ENCODE measurements around the gene CCNK.
A peak's percentile ranks its signal among the peaks of the same experiment; 100 is the strongest.

CCNK gene

GRCh38 chr14:99510556-99511139 lies 29.4 kb downstream of the CCNK start:
- TF ChIP-seq CTCF (IDR thresholded peaks at IDR 0.05; ENCODE audit: low read depth, low read length) = no peak
- no peak overlapping the region for H3K4me3 ChIP-seq (ENCODE audit: low read depth, low read length)
- no peaks in the 10 kb centered on the region for H3K27me3 ChIP-seq
- DNase-seq = no peak
- peaks cover 76% of the 10 kb centered on the region for H3K36me3 ChIP-seq
- H3K9me3 ChIP-seq = no peaks in the 10 kb centered on the region
- H3K4me1 ChIP-seq = no peaks in the 10 kb centered on the region

- no peaks in the 10 kb centered on the region for H3K4me1 ChIP-seq
- no peak for TF ChIP-seq CTCF (IDR thresholded peaks at IDR 0.05; ENCODE audit: low read depth, low read length)
- peak; percentile 47 for DNase-seq
- H3K9me3 ChIP-seq = no peaks in the 10 kb centered on the region
- H3K4me3 ChIP-seq (ENCODE audit: low read depth, low read length) = no peak overlapping the region
- H3K36me3 ChIP-seq = peaks cover 78% of the 10 kb centered on the region
- H3K27me3 ChIP-seq = no peaks in the 10 kb centered on the region
Measured at GRCh38 chr14:99511421-99512109, 30.4 kb downstream of the CCNK start.

- no peak for TF ChIP-seq CTCF (IDR thresholded peaks at IDR 0.05; ENCODE audit: low read depth, low read length)
- Histone ChIP-seq H3K4me3 (ENCODE audit: low read depth, low read length) (no peak overlapping the region), H3K27me3 (no peaks in the 10 kb centered on the region), H3K9me3 (no peaks in the 10 kb centered on the region), H3K4me1 (no peaks in the 10 kb centered on the region), H3K36me3 (peaks cover 77% of the 10 kb centered on the region)
- peak; percentile 4 for DNase-seq
Measured at GRCh38 chr14:99512110-99512449, 30.9 kb downstream of the CCNK start.

GRCh38 chr14:99512571-99513182 lies 31.5 kb downstream of the CCNK start:
- DNase-seq = peak; percentile 7
- no peaks in the 10 kb centered on the region for H3K4me1 ChIP-seq
- H3K9me3 ChIP-seq = no peaks in the 10 kb centered on the region
- H3K4me3 ChIP-seq (ENCODE audit: low read depth, low read length) = no peak overlapping the region
- peaks cover 71% of the 10 kb centered on the region for H3K36me3 ChIP-seq
- no peak for TF ChIP-seq CTCF (IDR thresholded peaks at IDR 0.05; ENCODE audit: low read depth, low read length)
- no peaks in the 10 kb centered on the region for H3K27me3 ChIP-seq

GRCh38 chr14:99513183-99513694 lies 32.0 kb downstream of the CCNK start:
- H3K4me3 ChIP-seq (ENCODE audit: low read depth, low read length) = no peak overlapping the region
- no peaks in the 10 kb centered on the region for H3K4me1 ChIP-seq
- no peak for TF ChIP-seq CTCF (IDR thresholded peaks at IDR 0.05; ENCODE audit: low read depth, low read length)
- peak; percentile 10 for DNase-seq
- H3K27me3 ChIP-seq = no peaks in the 10 kb centered on the region
- peaks cover 66% of the 10 kb centered on the region for H3K36me3 ChIP-seq
- no peaks in the 10 kb centered on the region for H3K9me3 ChIP-seq

Measured in BE2C (cell line).